ENCODE data around the gene PHETA1. TPM values are rescaled to one million over a fixed set of nuclear protein-coding genes. Genes with fewer than 3 reads are reported as not detected.

Gene PHETA1
- total RNA-seq, 3 donors from 2014 or later, result 6.6 to 10.9 (median 10.2) TPM

DNA sequence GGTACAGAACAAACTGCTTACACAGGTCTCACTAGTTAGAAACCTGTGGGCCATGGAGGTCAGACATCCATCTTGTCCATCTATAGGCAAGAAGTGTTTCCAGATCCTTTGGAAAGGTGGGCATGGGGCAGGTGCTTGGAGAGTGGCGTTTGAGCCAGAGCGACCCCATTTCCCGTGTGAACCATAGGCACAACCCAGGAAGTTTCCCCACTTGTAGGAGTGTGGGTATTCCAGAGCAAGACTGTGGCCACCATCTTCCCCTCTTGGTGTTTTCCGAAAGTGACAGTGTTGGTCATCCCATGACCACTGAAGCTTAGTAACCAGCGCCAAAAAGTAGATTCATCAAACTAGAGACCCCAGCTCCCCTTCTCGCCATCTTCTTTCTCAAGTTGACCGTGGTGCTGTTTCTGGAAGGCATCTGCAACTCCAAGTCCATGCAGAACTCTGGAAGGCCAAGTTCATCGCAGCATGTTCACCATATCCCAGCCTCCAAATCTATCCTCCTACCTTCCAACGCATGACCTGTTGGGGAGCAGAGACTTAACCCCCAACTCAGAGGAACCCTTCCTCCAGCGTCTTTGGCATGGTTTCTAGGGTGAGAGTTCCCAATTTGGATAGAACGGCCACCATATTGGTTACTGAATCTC is 19.7 kb downstream of the PHETA1 start:
- Histone ChIP-seq H3K27me3 (no peaks in the 10 kb centered on the region), H3K9me3 (peaks cover 12 to 14% of the 10 kb centered on the region in 2 donors), H3K36me3 (no peaks in the 10 kb centered on the region), H3K27ac (no peak overlapping the region), H3K4me3 (no peak overlapping the region), H3K4me1 (no peaks in the 10 kb centered on the region)
- no peak for TF ChIP-seq POLR2A (IDR thresholded peaks at IDR 0.05)
- TF ChIP-seq POLR2AphosphoS5 (IDR thresholded peaks at IDR 0.05), result no peak
- no peak for DNase-seq (ENCODE audit: low spot score in 2 of 2)
- intact Hi-C loops (cut with DNase I; ENCODE audit: low total_unique reads), result no loop called here

DNA sequence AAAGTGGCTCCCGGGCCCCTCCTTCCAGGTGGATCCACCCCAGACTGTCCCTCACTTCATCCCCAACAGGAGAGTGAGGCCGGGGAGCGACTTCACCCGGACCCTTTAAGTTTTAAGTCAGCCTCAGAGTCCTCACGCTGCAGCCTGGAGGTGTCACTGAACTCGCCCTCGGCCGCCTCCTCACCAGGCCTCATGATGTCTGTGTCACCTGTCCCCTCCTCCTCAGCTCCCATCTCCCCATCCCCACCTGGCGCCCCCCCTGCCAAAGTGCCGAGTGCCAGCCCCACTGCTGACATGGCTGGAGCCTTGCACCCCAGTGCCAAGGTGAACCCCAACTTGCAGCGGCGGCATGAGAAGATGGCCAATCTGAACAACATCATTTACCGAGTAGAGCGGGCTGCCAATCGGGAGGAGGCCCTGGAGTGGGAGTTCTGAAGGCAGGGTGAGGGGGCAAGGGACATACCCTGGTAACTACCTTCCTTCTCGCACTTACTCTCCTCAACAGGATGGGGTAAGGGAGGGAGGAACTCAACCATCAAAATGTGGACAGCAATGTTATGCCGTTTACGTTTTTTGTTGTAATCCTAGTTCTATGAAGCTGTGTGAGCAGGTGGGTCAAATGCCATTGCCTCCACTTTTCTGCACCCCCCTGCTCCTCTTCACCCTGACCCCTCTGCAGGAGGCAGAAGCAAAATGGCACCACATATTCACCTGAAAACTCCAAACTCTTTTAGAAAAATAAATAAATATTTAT is 20.8 kb downstream of the PHETA1 start:
- TF ChIP-seq, protein P1, sequence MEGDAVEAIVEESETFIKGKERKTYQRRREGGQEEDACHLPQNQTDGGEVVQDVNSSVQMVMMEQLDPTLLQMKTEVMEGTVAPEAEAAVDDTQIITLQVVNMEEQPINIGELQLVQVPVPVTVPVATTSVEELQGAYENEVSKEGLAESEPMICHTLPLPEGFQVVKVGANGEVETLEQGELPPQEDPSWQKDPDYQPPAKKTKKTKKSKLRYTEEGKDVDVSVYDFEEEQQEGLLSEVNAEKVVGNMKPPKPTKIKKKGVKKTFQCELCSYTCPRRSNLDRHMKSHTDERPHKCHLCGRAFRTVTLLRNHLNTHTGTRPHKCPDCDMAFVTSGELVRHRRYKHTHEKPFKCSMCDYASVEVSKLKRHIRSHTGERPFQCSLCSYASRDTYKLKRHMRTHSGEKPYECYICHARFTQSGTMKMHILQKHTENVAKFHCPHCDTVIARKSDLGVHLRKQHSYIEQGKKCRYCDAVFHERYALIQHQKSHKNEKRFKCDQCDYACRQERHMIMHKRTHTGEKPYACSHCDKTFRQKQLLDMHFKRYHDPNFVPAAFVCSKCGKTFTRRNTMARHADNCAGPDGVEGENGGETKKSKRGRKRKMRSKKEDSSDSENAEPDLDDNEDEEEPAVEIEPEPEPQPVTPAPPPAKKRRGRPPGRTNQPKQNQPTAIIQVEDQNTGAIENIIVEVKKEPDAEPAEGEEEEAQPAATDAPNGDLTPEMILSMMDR (IDR thresholded peaks at IDR 0.05), result no peak
- TF ChIP-seq POLR2AphosphoS5 (IDR thresholded peaks at IDR 0.05) (no peak), POLR2A (IDR thresholded peaks at IDR 0.05) (no peak)
- DNase-seq (ENCODE audit: low spot score in 2 of 2), result no peak
- no peaks in the 10 kb centered on the region for H3K36me3 ChIP-seq
- no peak overlapping the region for H3K4me3 ChIP-seq
- no peak overlapping the region for H3K27ac ChIP-seq
- peaks cover 12 to 14% of the 10 kb centered on the region in 2 donors for H3K9me3 ChIP-seq
- no peaks in the 10 kb centered on the region for H3K4me1 ChIP-seq
- no peaks in the 10 kb centered on the region for H3K27me3 ChIP-seq
- intact Hi-C loops (cut with DNase I; ENCODE audit: low total_unique reads), result no loop called here

DNA sequence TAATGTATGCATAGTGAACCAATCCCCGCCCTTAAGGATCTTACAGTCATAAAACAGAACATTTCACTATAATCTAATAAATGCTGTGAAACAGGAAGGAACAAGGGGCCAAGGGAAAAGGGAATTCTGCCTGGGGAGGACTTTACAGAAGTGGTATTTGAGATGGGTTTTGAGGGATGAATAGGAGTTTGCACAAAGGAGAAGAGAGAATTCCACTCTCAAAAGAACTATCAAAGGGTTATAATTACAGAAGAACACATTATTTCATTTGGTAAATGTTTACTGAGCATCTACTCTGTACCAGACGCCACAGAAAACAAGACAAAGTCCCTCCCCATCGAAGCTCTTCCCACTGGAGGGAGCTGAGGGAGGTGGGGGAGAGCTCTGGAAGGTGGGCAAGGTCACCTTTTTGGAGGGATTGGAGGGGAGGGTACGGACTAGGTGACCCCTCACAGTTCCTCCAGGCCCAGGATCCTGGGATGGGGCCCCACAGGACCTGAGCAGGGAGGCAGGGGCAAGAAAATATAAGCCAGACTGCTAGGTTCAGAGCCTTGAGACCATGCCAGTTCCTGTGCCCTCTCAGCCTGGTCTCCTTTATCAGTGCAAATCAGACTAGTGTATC is 24.5 kb downstream of the PHETA1 start:
- H3K9me3 ChIP-seq, result peaks cover 12 to 17% of the 10 kb centered on the region in 2 donors
- intact Hi-C loops (cut with DNase I; ENCODE audit: low total_unique reads), result no loop called here
- H3K36me3 ChIP-seq, result no peaks in the 10 kb centered on the region
- H3K27ac ChIP-seq, result no peak overlapping the region
- TF ChIP-seq POLR2AphosphoS5 (IDR thresholded peaks at IDR 0.05) (no peak), POLR2A (IDR thresholded peaks at IDR 0.05) (no peak)
- TF ChIP-seq, protein P1 (IDR thresholded peaks at IDR 0.05), result no peak
- no peaks in the 10 kb centered on the region for H3K27me3 ChIP-seq
- no peaks in the 10 kb centered on the region for H3K4me1 ChIP-seq
- no peak for DNase-seq (ENCODE audit: low spot score in 2 of 2)
- H3K4me3 ChIP-seq, result no peak overlapping the region

DNA sequence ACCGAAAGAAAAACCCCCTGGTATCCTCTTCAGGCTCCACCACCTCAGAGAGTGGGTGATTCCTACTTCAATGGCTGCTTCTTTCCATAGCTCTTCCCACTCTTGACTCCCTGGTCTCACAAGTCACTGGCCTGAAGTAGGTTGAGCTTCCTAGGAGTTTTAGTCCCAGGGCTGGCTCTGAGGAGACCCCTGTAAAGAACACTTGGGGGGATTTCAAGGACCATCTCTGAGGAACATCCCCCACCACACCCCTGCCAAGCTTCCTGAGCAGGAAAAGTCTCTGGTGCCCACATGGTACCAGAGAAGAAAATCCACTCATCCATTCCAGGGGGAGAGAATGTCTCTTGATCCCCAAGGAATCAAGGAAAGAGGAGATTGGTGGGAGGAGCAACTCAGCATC is 25.7 kb downstream of the PHETA1 start:
- Histone ChIP-seq H3K4me1 (no peaks in the 10 kb centered on the region), H3K9me3 (peaks cover 8 to 15% of the 10 kb centered on the region in 2 donors), H3K36me3 (no peaks in the 10 kb centered on the region), H3K27me3 (no peaks in the 10 kb centered on the region), H3K27ac (no peak overlapping the region), H3K4me3 (no peak overlapping the region)
- intact Hi-C loops (cut with DNase I; ENCODE audit: low total_unique reads), result no loop called here
- TF ChIP-seq POLR2AphosphoS5 (IDR thresholded peaks at IDR 0.05) (no peak), POLR2A (IDR thresholded peaks at IDR 0.05) (no peak)
- TF ChIP-seq, protein P1 (IDR thresholded peaks at IDR 0.05), result no peak
- DNase-seq (ENCODE audit: low spot score in 2 of 2), result no peak

DNA sequence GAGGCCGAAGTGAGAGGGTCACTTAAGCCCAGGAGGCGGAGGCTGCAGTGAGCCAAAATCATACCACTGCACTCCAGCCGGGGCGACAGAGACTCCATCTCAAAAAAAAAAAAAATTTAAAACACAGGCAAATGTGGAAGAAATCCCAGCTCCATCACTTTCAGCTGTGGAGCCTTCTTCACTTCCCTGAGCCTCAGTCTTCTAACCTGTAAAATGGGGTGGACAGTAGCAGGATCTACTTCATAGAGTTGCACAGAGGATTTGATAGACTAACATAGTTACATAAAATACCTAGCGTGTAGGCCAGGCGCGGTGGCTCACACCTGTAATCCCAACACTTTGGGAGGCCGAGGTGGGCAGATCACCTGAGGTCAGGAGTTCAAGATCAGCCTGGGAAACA is 26.5 kb downstream of the PHETA1 start:
- no peak for DNase-seq (ENCODE audit: low spot score in 2 of 2)
- H3K36me3 ChIP-seq, result no peaks in the 10 kb centered on the region
- peaks cover 0 to 7% of the 10 kb centered on the region in 2 donors for H3K9me3 ChIP-seq
- H3K27ac ChIP-seq, result no peak overlapping the region
- intact Hi-C loops (cut with DNase I; ENCODE audit: low total_unique reads), result no loop called here
- no peaks in the 10 kb centered on the region for H3K4me1 ChIP-seq
- no peaks in the 10 kb centered on the region for H3K27me3 ChIP-seq
- no peak for TF ChIP-seq POLR2A (IDR thresholded peaks at IDR 0.05)
- TF ChIP-seq POLR2AphosphoS5 (IDR thresholded peaks at IDR 0.05), result no peak
- TF ChIP-seq, protein P1 (IDR thresholded peaks at IDR 0.05), result no peak
- no peak overlapping the region for H3K4me3 ChIP-seq
